ENCODE results near the gene PLAAT4.

DNA sequence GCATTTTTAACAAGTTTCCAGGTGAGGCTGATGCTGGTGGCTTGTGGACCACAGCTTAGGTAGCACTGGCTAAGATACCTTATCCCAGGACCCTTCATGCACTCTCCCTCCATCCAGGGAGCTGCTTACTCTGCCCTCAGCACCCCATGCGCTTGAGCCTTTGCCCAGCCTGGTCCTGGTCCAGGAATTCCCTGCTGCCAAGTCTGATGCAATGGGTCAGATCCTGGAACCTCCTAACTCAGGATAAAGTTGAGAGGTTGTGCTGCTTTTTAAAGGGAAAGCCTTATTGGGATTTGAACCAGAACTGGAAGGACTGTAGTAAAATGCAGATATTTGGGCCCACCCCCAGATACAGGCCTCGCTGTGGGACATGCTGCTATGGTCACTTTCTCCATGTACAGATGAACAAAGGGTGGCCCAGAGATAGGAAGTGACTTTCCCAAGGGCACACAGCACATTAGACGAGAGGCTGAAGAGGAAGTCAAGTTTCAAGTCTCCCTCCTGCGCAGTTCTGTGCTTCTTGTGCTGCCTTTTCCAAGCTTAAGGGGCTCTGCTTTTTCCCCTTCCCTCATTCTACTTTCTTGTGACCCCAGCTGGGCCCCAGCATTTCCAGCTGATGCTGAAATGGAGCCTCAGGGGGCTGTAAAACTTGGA, 31.5 kb upstream of the PLAAT4 start:
- TF ChIP-seq, protein P1, sequence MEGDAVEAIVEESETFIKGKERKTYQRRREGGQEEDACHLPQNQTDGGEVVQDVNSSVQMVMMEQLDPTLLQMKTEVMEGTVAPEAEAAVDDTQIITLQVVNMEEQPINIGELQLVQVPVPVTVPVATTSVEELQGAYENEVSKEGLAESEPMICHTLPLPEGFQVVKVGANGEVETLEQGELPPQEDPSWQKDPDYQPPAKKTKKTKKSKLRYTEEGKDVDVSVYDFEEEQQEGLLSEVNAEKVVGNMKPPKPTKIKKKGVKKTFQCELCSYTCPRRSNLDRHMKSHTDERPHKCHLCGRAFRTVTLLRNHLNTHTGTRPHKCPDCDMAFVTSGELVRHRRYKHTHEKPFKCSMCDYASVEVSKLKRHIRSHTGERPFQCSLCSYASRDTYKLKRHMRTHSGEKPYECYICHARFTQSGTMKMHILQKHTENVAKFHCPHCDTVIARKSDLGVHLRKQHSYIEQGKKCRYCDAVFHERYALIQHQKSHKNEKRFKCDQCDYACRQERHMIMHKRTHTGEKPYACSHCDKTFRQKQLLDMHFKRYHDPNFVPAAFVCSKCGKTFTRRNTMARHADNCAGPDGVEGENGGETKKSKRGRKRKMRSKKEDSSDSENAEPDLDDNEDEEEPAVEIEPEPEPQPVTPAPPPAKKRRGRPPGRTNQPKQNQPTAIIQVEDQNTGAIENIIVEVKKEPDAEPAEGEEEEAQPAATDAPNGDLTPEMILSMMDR (IDR thresholded peaks at IDR 0.05; ENCODE audit: poor library complexity), result no peak
- TF ChIP-seq EZH2 (IDR thresholded peaks at IDR 0.05; ENCODE audit: borderline replicate concordance) (no peak), EZH2phosphoT487 (IDR thresholded peaks at IDR 0.05; ENCODE audit: low read depth, severe bottlenecking, unreplicated experiment) (no peak)

Measured in hepatocyte (in vitro differentiated cells).